Endothelial cell of umbilical vein (primary cell): ENCODE measurements around the gene OSBP2. TPM values are rescaled to one million over a fixed set of nuclear protein-coding genes. Genes with fewer than 3 reads are reported as not detected.

Experiments
- BruUV-seq: library from RNA; stranded (reverse); fragments of 400-500 nt; replicated peaks from 2 replicates; lab custom pipeline; 2021; lab: Mats Ljungman, UMichigan
- CTCF ChIA-PET: fragments of 300-600, 350-600 bp; sonication (Branson Sonifier 250); formaldehyde crosslinking; loops from one replicate; lab custom pipeline; 2021; ENCODE audit warnings: antibody characterized with exemption, inconsistent platforms; lab: Charles Lee
- POLR2A ChIA-PET: fragments of 300-600, 350-600 bp; sonication (Branson Sonifier 250); formaldehyde crosslinking; loops from one replicate; lab custom pipeline; 2021; ENCODE audit warnings: antibody characterized with exemption, inconsistent platforms; lab: Charles Lee
- DNase-seq: peaks from one replicate; pipeline ENCODE4 v3.0.0-alpha.2; 2011; ENCODE audit warnings: low read depth, low spot score
- FAIRE-seq: peaks from 2 replicates; lab custom pipeline; 2011; peaks lifted over from hg19 to GRCh38; lab: Jason Lieb, UNC
- H2AFZ ChIP-seq: 2 replicates; pipeline ENCODE4 v1.6.0; 2012; ENCODE audit warnings: low read depth, low read length, control low read depth, inconsistent platforms
- H3K27ac ChIP-seq: 2 replicates; pipeline ENCODE4 v1.5.1; 2011; ENCODE audit warnings: low read depth, mild to moderate bottlenecking, control low read depth, low read length, moderate library complexity; ENCODE audit not compliant: insufficient read depth
- H3K27me3 ChIP-seq, 2 experiments: 2 replicates each; pipeline versions ENCODE4 v1.6.0 to v1.6.1; 2011; ENCODE audit warnings: low read length in 2 of 2, mixed read lengths in 1 of 2; ENCODE audit not compliant: control insufficient read depth in 2 of 2, insufficient read depth in 2 of 2
- H3K36me3 ChIP-seq, 2 experiments: 2 replicates in 1 of 2; 3 replicates in 1 of 2; pipeline ENCODE4 v1.5.1; 2011; ENCODE audit warnings: low read length in 2 of 2, mild to moderate bottlenecking in 1 of 2, moderate library complexity in 1 of 2; ENCODE audit not compliant: control insufficient read depth in 2 of 2, insufficient read depth in 2 of 2; ENCODE audit errors: extremely low read depth in 1 of 2
- H3K4me1 ChIP-seq: 3 replicates; pipeline ENCODE4 v1.5.1; 2011; ENCODE audit warnings: mild to moderate bottlenecking, low read length; ENCODE audit not compliant: control insufficient read depth, insufficient read depth; ENCODE audit errors: extremely low read depth
- H3K4me2 ChIP-seq: 2 replicates; pipeline ENCODE4 v1.6.1; 2011; ENCODE audit warnings: low read length, control low read depth, mixed read lengths; ENCODE audit not compliant: insufficient read depth
- H3K4me3 ChIP-seq, 3 experiments: fragments of 200-600 bp in 1 of 3; sonication (generic), shearing (Covaris generic) in 1 of 3; replicated peaks in 1 of 3; 2 replicates each; pipeline ENCODE4 v1.5.1; 2011 to 2016; ENCODE audit warnings: control low read depth in 3 of 3, low read length in 3 of 3, mild to moderate bottlenecking in 2 of 3, inconsistent platforms in 1 of 3, low read depth in 1 of 3, moderate library complexity in 1 of 3; ENCODE audit not compliant: insufficient read depth in 1 of 3
- H3K79me2 ChIP-seq: 2 replicates; pipeline ENCODE4 v1.6.0; 2012; ENCODE audit warnings: low read length, inconsistent platforms; ENCODE audit not compliant: control insufficient read depth, insufficient read depth
- H3K9ac ChIP-seq: replicated peaks from 2 replicates; pipeline ENCODE3; 2011; ENCODE audit warnings: low read length, control low read depth; ENCODE audit not compliant: insufficient read depth; ENCODE audit errors: extremely low read depth
- H3K9me1 ChIP-seq: replicated peaks from 3 replicates; pipeline ENCODE4 v1.6.0; 2011; ENCODE audit warnings: mild to moderate bottlenecking, low read length; ENCODE audit not compliant: control insufficient read depth, insufficient read depth; ENCODE audit errors: extremely low read depth
- H3K9me3 ChIP-seq: replicated peaks from 2 replicates; pipeline ENCODE4 v1.5.1; 2012; ENCODE audit warnings: low read length, inconsistent platforms; ENCODE audit not compliant: control insufficient read depth, insufficient read depth
- H4K20me1 ChIP-seq: replicated peaks from 2 replicates; pipeline ENCODE3; 2011; ENCODE audit warnings: mild to moderate bottlenecking, low read length; ENCODE audit not compliant: control insufficient read depth, insufficient read depth; ENCODE audit errors: extremely low read depth
- EZH2 ChIP-seq: IDR thresholded peaks from 2 replicates; pipeline ENCODE4 v1.6.1; 2012; ENCODE audit warnings: borderline replicate concordance, low read depth, mild to moderate bottlenecking, moderate library complexity, low read length, inconsistent platforms; ENCODE audit not compliant: severe bottlenecking
- FOS ChIP-seq: IDR thresholded peaks from 2 replicates; pipeline ENCODE4 v1.6.1; 2011; ENCODE audit warnings: mild to moderate bottlenecking, low read length, moderate library complexity, borderline replicate concordance; ENCODE audit not compliant: insufficient read depth
- GATA2 ChIP-seq: IDR thresholded peaks from 2 replicates; pipeline ENCODE4 v1.7.0; 2011; ENCODE audit warnings: low read depth, mild to moderate bottlenecking, moderate library complexity, mixed read lengths, low read length; ENCODE audit not compliant: insufficient read length, insufficient read depth
- JUN ChIP-seq: IDR thresholded peaks from 2 replicates; pipeline ENCODE4 v1.6.1; 2011; ENCODE audit warnings: borderline replicate concordance, low read depth; ENCODE audit not compliant: insufficient read length, insufficient read depth
- MAX ChIP-seq: IDR thresholded peaks from 2 replicates; pipeline ENCODE4 v1.6.1; 2011; ENCODE audit not compliant: insufficient read depth, insufficient read length
- MYC ChIP-seq: IDR thresholded peaks from one replicate; pipeline ENCODE4 v1.6.1; 2011; ENCODE audit warnings: mild to moderate bottlenecking, low read depth, low read length
- POLR2A ChIP-seq: IDR thresholded peaks from 2 replicates; pipeline ENCODE4 v1.6.1; 2012; ENCODE audit warnings: low read depth, mild to moderate bottlenecking, control low read depth, low read length
- POLR2AphosphoS5 ChIP-seq: IDR thresholded peaks from 2 replicates; pipeline ENCODE4 v1.6.1; 2012; ENCODE audit warnings: low read depth, mild to moderate bottlenecking, control low read depth, low read length, moderate library complexity; ENCODE audit not compliant: insufficient read depth
- dilution Hi-C: fragments of 300-500 bp; cut with MboI; formaldehyde crosslinking; loops from one replicate; pipeline ENCODE4 v1.15.0; 2019; ENCODE audit warnings: low sequenced_read_pairs; ENCODE audit not compliant: extremely low pct_ligation_motif_present
- intact Hi-C: fragments of 100-400 bp; cut with micrococcal nuclease; formaldehyde crosslinking; loops from one replicate; pipeline ENCODE4 v1.10.0; 2022
- polyA plus RNA-seq, 4 experiments: library from polyadenylated mRNA; depleted of rRNA in 3 of 4; stranded (reverse) in 3 of 4; unstranded in 1 of 4; fragments of >200 nt; gene quantifications; 2 replicates each; pipeline versions ENCODE4 v1.2.1 to v1.2.3, GENCODE V29; 2011 to 2012; ENCODE audit warnings: missing spikeins in 1 of 4
- total RNA-seq: library from RNA; stranded (reverse); gene quantifications from 2 replicates; pipeline ENCODE4 v1.2.3, GENCODE V29; 2021
- TF ChIP-seq, protein P1 (sequence below), 2 donors: IDR thresholded peaks; 1 replicate in 1 of 2; 2 replicates in 1 of 2; pipeline ENCODE4 v1.5.1; 2011; ENCODE audit warnings: low read length in 2 of 2, mild to moderate bottlenecking in 2 of 2, moderate library complexity in 2 of 2, control low read depth in 1 of 2, inconsistent platforms in 1 of 2, low read depth in 1 of 2; ENCODE audit not compliant: insufficient read depth in 1 of 2; ENCODE audit errors: extremely low read depth in 1 of 2

Gene OSBP2
- total and polyA plus RNA-seq, 2 donors (not counting 3 experiments of a cell fraction or from before 2014, with no cell fraction given), result 4.1 to 7.5 TPM

- FAIRE-seq (no peak), DNase-seq (no peak)
- Histone ChIP-seq H3K9me1 (no peaks in the 10 kb centered on the region), H3K36me3 (peaks cover 0 to 15% of the 10 kb centered on the region in 2 experiments), H4K20me1 (no peaks in the 10 kb centered on the region), H3K27ac (no peak overlapping the region), H3K4me3 (no peak overlapping the region), H2AFZ (no peak overlapping the region), H3K9me3 (no peaks in the 10 kb centered on the region), H3K9ac (no peak overlapping the region), H3K79me2 (no peaks in the 10 kb centered on the region), H3K4me2 (no peak overlapping the region), H3K4me1 (peaks cover 11% of the 10 kb centered on the region), H3K27me3 (no peaks in the 10 kb centered on the region)
- TF ChIP-seq GATA2 (no peak), FOS (no peak)
- intact Hi-C loops (loop anchor here (2.0 kb wide), 1 partner anchor 29 kb away; the partner anchor contains the start of gene OSBP2), dilution Hi-C loops (no loop called here)
- BruUV-seq, result no TSS peak
- ChIA-PET CTCF (interaction anchor here (3.9 to 4.5 kb wide), 2 partner anchors 31 to 88 kb away, joined by 27 to 47 read pairs; partner anchors contain the start of gene SLC35E4), POLR2A (no interaction called here)
Measured at GRCh38 chr22:30665786-30666185, 28.9 kb upstream of the OSBP2 start.

DNA sequence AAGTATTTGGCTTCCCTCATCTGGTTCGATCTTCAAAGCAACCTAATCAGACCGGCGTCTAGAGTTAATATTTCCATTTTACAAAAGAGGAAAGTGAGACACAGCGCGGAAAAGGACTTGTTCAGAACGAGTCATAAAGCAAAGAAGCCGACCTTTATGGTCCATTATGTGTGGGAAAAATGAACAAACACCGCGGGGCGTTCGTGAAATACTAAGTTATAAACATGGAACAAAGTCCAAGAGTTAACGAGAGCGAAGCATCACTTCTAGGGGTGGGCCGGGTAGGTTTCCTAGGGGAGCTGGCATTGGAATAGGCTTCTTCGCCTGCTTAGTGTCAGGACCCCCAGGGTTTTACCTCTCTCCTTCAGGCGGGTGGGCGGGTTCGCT, 27.6 kb upstream of the OSBP2 start:
- Histone ChIP-seq H3K9me3 (no peaks in the 10 kb centered on the region), H2AFZ (peak overlapping the region; percentile 93), H3K4me1 (peaks cover 12% of the 10 kb centered on the region), H3K36me3 (peaks cover 0 to 14% of the 10 kb centered on the region in 2 experiments), H3K79me2 (no peaks in the 10 kb centered on the region), H3K27me3 (no peaks in the 10 kb centered on the region), H3K27ac (no peak overlapping the region), H3K9me1 (no peaks in the 10 kb centered on the region), H4K20me1 (no peaks in the 10 kb centered on the region), H3K4me2 (peak overlapping the region; percentile 82), H3K4me3 (peak overlapping the region; percentile 35 to 71 (median 66)), H3K9ac (peak overlapping the region; percentile 41)
- FAIRE-seq, result no peak
- ChIA-PET CTCF (interaction anchor here (0.6 to 4.5 kb wide), 7 partner anchors 12 to 415 kb away, joined by 3 to 47 read pairs (median 5); partner anchors contain the start of gene SLC35E4), POLR2A (interaction anchor here (0.6 kb wide), 1 partner anchor 237 kb away, joined by 4 read pairs; no protein-coding TSS in a partner anchor)
- intact Hi-C loops, result loop anchor here (1.0 to 2.0 kb wide), 4 partner anchors 18 to 66 kb away; partner anchors contain the start of genes OSBP2 and SLC35E4
- TF ChIP-seq POLR2A (no peak), EZH2 (no peak), MAX (no peak), MYC (no peak), POLR2AphosphoS5 (no peak), FOS (no peak), JUN (no peak), GATA2 (no peak)
- TF ChIP-seq, protein P1, sequence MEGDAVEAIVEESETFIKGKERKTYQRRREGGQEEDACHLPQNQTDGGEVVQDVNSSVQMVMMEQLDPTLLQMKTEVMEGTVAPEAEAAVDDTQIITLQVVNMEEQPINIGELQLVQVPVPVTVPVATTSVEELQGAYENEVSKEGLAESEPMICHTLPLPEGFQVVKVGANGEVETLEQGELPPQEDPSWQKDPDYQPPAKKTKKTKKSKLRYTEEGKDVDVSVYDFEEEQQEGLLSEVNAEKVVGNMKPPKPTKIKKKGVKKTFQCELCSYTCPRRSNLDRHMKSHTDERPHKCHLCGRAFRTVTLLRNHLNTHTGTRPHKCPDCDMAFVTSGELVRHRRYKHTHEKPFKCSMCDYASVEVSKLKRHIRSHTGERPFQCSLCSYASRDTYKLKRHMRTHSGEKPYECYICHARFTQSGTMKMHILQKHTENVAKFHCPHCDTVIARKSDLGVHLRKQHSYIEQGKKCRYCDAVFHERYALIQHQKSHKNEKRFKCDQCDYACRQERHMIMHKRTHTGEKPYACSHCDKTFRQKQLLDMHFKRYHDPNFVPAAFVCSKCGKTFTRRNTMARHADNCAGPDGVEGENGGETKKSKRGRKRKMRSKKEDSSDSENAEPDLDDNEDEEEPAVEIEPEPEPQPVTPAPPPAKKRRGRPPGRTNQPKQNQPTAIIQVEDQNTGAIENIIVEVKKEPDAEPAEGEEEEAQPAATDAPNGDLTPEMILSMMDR (IDR thresholded peaks at IDR 0.05; ENCODE audit: extremely low read depth in 1 of 2, insufficient read depth in 1 of 2, low read depth in 1 of 2, low read length in 2 of 2), result no peak
- dilution Hi-C loops, result no loop called here
- DNase-seq, result peak; percentile 37
- BruUV-seq, result no TSS peak
